NOMO-1 treated with DMSO at 0.1 percent for 48 hours (cell line): ENCODE results near the gene IL6ST.
"Not testable (repeated sequence)": the region's sequence is repeated elsewhere in the genome, so short reads cannot be mapped to it uniquely, and the experiment has no call there.

ENCODE experiments used
- DNase-seq: peaks from one replicate; lab custom pipeline; 2025; ENCODE audit not compliant: unreplicated experiment; lab: John Stamatoyannopoulos, UW

Gene IL6ST

GRCh38 chr5:55969956-55970355, 24.8 kb downstream of the IL6ST start:
- DNase-seq: no peak

- DNase-seq: no peak
These were observed 28.5 kb downstream of the IL6ST start for GRCh38 chr5:55966284-55966683.

GRCh38 chr5:55965525-55965924, 29.2 kb downstream of the IL6ST start:
- DNase-seq: no peak

- DNase-seq: no peak
These were observed 34.0 kb downstream of the IL6ST start for GRCh38 chr5:55960779-55961178.

GRCh38 chr5:55959208-55959607, 35.6 kb downstream of the IL6ST start:
- no peak for DNase-seq

- not testable (repeated sequence) for DNase-seq
These were observed 53.6 kb downstream of the IL6ST start for GRCh38 chr5:55941154-55941553.

GRCh38 chr5:55937598-55937997, 57.2 kb downstream of the IL6ST start:
- DNase-seq: not testable (repeated sequence)

- peak; percentile 70 for DNase-seq
These were observed 58.6 kb downstream of the IL6ST start for GRCh38 chr5:55936100-55936693.

- no peak for DNase-seq
These were observed 59.4 kb downstream of the IL6ST start for GRCh38 chr5:55935371-55935770.

- no peak for DNase-seq
These were observed 60.0 kb downstream of the IL6ST start for GRCh38 chr5:55934720-55935119.

GRCh38 chr5:55934115-55934613, 60.6 kb downstream of the IL6ST start:
- no peak for DNase-seq

- DNase-seq: no peak
These were observed 61.2 kb downstream of the IL6ST start for GRCh38 chr5:55933377-55934114.

GRCh38 chr5:55932700-55933099, 62.1 kb downstream of the IL6ST start:
- DNase-seq: no peak

GRCh38 chr5:55929020-55929799, 65.6 kb downstream of the IL6ST start:
- DNase-seq: peak; percentile 73

- DNase-seq: no peak
These were observed 66.7 kb downstream of the IL6ST start for GRCh38 chr5:55927861-55928655.

- DNase-seq: no peak
These were observed 68.3 kb downstream of the IL6ST start for GRCh38 chr5:55926476-55926875.

GRCh38 chr5:55925712-55926111, 69.1 kb downstream of the IL6ST start:
- DNase-seq: no peak

- no peak for DNase-seq
These were observed 69.6 kb downstream of the IL6ST start for GRCh38 chr5:55925181-55925580.

GRCh38 chr5:55924744-55925143, 70.0 kb downstream of the IL6ST start:
- DNase-seq: no peak

GRCh38 chr5:55923865-55924500, 70.8 kb downstream of the IL6ST start:
- DNase-seq: no peak
